SK-N-MC (cell line): ENCODE data around the gene ST6GAL1.

Experiments
- EZH2 ChIP-seq: fragments of 200-600 bp; sonication (generic); IDR thresholded peaks from one replicate; pipeline ENCODE4 v1.6.1; 2017; ENCODE audit warnings: antibody characterized with exemption
- POLR2AphosphoS5 ChIP-seq: IDR thresholded peaks from 2 replicates; pipeline ENCODE4 v1.6.1; 2012; ENCODE audit warnings: mild to moderate bottlenecking, low read depth, low read length, borderline replicate concordance

- TF ChIP-seq EZH2 = no peak
- no peak for TF ChIP-seq POLR2AphosphoS5
Observed at GRCh38 chr3:187027531-187028278, 97.4 kb downstream of the ST6GAL1 start.
